Left lobe of liver (tissue), 2 donors: ENCODE data around the gene CZIB. TPM values are rescaled to one million over a fixed set of nuclear protein-coding genes. Genes with fewer than 3 reads are reported as not detected.
"Not testable (repeated sequence)": the region's sequence is repeated elsewhere in the genome, so short reads cannot be mapped to it uniquely, and the experiment has no call there.

ENCODE experiments used
- ATAC-seq: fragments of 200-7000 bp; cut with Tn5 transposase; one replicate; pipeline ENCODE4 v1.9.1; 2020; ENCODE audit warnings: mild to moderate bottlenecking, moderate library complexity
- DNase-seq: peaks from one replicate; pipeline ENCODE4 v3.0.0-alpha.2; 2020; ENCODE audit warnings: low spot score
- total RNA-seq: library from RNA; stranded (reverse); gene quantifications from one replicate; pipeline ENCODE4 v1.2.1, GENCODE V29; 2021
- donor health status: DM: no; HTN: no; CAD: no; lungs with moderate emphysema.
- donor health status: DM: no; HTN: yes; CAD: no.

The CZIB gene
- total RNA-seq, 1 donor from 2014 or later, result 27.7 TPM

DNA sequence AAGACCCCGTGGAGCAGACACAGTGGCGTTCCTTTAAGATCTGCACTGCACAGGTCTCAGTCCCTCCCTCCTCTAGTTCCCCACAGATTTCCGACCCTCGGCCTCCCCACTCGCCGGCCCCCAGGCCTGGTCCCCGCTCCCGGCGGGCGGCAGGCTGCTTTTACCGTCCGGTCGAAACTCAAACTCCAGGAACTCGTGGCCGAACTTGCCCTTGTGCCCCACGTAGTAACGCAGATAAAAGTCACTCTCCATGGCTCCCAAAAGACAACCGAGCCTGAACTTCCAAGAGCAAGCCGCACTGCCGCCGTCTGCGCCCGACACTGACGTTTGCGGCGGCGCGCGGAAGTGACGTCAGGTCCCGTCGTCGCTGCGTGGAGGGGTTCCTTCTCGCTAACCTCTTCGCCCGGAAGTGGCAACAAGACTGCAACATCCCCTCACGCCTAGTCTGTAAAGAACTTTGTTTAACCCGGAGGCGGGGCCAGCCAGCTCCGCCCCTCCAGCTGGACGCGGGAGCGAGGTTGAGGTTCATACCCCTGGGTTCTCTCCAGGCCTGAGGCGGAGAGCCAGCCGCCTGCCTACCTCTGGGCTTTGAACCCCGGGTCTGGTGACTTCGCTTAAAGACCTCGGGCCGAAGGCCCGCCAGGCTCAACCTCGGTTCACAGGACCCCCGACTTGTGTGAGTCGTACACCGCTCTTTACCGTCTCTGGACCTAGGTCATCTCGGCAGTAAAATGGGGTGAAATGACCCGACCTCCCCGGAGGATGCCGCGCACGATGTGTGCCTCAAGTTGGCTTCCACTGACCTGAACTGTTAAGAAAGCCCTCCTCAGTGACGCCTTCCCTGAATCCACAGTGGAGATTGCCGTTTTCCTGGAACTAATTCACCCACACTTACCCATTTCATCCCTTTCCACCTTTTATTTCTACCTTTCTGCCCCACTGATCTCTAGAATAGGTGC lies 18.0 kb upstream of the CZIB start, which contains the start of gene MAGOH:
Gene MAGOH (minus strand): TSS at position 322 of the 959 bp plus-strand sequence. CDS start 70 bp downstream, at position 252.
- DNase-seq (peak; percentile 98), ATAC-seq (peak; percentile 97)

DNA sequence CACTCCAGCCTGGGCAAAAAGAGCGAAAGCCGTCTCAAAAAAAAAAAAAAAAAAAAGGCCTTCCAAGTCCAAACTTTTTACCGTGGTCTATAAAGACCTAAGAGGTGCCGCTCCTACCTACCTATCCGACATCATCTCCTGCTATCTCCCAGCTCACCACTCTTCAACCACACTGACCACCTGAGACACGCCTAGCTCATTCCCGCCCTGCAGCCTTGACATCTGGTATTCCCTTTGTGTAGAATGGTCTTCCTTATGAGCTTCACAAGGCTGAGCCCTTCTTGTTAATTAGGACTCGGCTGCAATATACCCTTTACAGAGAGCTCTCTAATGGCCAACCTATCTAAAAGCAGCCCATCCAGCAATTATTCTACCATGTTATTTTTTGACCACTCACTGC lies 17.2 kb upstream of the CZIB start:
- ATAC-seq, result no peak
- no peak for DNase-seq

DNA sequence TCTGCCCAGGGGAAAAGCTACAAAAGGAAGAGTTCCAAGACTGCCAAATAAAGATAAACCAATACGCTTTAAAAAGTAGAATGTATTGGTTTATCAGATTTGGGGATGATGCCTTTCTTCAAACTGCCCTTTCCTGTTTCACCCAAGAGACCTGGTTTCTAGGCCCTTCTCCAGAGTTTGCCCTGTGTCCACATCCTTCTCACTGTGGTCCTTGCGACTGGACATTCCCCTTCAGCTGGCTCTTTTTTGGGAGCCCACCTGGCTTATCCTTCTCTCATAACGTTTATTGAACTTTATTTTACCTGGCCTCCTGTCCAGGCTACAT lies 490 bp upstream of the CZIB start:
- DNase-seq (no peak), ATAC-seq (no peak)

DNA sequence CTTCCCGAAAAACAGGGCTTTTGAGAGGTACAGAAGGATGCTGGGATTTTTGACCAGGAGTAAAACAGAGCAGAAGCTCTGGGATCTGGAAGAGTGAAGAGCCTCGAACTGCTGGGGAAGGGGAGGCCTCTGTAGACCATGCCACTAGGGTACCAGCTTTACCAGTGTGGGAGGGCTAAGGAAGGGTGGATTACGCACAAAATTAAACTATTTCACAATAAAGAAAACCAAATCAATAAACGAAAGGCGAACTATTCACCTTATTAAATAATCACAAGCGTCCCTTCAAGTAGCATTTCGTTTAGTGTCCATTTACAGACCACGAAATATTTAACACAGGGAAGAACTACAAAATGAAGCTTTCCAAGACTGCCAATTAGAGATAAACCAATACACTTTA lies 723 bp downstream of the CZIB start:
- no peak for DNase-seq
- ATAC-seq, result no peak

DNA sequence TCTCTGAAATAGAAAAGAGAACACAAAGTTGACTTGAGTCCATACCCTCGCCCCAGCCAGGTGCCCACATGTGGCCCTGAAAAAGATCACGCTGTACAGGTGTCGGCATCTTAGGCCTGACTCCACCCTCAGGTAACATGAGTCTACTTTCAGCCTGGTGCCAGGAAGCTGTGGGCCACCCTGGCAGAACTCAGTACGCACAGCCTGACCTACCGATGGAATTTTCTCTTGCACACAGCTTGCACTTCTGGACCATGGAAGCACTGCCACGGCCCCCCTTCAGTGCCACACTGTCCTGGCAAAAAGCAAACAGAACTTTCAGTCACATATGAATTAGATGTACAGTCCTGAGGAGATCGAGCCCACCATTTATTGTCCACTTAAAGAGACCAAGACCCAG lies 2.2 kb downstream of the CZIB start:
- ATAC-seq (no peak), DNase-seq (no peak)

DNA sequence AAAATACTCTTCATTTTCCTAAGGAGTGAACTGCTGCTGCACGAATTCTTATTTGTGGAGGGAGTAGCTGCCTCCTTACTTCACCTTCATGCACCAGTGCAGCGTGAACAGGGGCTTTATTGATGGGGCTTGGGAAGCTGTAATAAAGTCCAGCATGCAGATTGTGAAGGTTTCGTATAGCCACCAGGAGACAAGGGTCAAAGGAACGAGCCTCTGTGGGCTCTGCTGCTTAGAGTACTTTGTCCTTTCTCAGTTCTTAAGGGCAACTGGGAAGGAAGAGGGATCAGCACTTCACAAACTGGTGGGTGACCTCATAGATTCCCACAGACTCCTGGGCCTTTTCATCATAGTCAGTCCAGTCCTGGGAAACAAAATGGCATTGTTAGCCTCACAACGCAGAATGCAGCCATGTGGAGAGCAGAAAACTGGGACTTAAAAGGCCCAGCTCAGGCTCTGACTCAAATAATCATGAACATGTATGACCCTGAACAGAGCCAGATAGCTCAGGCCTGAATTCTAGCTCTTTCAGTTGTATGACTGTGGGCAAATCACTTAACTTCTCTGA lies 6.0 kb downstream of the CZIB start:
- ATAC-seq (no peak), DNase-seq (no peak)

DNA sequence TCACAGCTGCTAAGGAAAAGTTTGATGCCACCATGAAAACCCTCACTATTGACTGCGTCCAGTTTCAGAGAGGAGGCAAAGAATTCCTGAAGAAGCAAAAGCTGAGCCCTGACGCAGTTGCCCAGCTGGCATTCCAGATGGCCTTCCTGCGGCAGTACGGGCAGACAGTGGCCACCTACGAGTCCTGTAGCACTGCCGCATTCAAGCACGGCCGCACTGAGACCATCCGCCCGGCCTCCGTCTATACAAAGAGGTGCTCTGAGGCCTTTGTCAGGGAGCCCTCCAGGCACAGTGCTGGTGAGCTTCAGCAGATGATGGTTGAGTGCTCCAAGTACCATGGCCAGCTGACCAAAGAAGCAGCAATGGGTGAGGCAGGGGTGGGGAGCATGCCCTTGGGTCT lies 9.5 kb downstream of the CZIB start:
- ATAC-seq, result peak; percentile 13
- no peak for DNase-seq

DNA sequence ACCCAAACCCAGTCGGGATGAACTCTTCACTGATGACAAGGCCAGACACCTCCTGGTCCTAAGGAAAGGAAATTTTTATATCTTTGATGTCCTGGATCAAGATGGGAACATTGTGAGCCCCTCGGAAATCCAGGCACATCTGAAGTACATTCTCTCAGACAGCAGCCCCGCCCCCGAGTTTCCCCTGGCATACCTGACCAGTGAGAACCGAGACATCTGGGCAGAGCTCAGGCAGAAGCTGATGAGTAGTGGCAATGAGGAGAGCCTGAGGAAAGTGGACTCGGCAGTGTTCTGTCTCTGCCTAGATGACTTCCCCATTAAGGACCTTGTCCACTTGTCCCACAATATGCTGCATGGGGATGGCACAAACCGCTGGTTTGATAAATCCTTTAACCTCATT lies 10.1 kb downstream of the CZIB start:
- ATAC-seq, result peak; percentile 16

DNA sequence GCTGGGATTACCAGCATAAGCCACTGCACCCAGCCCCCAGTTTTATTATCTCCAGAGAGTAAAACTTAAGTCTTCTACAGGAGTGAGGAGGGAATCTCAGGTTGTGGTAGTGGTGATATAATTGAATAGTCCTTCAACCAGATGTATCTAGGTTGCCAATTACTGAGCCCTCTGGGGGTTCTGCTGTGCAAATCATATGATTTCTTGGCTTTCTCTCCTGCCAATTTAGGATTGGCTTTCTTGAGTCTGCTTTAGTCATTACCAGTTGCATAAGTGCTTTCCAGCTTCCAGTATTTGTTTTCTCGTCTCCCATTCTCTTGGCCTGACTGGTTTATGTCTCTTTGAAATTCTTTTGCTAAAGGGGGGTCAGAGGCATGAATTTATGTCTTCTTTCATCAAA lies 12.7 kb downstream of the CZIB start:
- ATAC-seq (no peak), DNase-seq (no peak)

More for the DNA sequence above, 10.1 kb downstream of the CZIB start:
- DNase-seq, result no peak

DNA sequence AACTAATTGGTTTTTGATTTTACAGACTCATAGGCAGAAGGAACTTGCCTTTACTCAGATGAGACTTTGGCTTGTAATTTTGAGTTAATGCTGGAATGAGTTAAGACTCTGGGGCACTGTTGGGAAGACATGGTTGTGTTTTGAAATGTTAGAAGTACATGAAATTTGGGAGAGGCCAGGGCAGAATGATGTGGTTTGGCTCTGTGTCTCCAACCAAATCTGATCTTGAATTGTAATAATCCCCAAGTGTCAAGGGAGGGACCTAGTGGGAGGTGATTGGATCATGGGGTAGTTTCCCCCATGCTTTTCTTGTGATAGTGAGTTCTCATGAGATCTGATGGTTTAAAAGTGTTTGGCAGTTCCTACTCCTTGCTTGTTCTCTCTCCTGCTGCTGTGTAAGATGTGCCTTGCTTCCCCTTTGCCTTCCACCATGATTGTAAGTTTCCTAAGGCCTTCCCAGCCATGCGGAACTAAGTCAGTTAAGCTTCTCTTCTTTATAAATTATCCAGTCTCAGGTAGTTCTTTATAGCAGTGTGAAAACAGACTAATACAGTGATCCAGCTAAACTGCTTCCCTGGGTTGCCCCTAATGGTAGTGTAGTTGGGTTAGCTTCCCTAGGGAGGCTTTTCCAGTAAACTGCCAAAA lies 13.6 kb downstream of the CZIB start:
- no peak for ATAC-seq
- DNase-seq, result no peak

DNA sequence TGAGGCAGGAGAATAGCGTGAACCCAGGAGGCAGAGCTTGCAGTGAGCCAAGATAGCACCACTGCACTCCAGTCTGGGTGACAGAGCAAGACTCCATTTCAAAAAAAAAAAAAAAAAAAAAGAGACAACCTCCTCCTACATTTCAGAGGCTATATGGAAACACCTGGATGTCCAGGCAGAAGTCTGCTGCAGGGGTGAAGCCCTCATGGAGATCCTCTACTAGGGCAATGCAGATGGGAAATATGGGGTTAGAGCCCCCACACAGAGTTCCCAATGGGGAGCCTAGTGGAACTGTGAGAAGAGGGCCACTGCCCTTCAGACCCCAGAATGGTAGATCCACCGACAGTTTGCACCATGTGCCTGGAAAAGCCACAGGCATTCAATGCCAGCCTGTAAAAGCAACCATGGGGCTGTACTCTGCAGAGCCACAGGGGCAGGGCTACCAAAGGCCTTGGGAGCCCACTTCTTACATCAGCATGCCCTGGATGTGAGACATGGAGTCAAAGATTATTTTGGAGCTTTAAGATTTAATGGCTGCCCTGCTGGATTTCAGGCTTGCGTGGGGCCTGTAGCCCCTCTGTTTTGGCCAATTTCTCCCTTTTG lies 14.2 kb downstream of the CZIB start:
- DNase-seq, ATAC-seq: not testable (repeated sequence)

DNA sequence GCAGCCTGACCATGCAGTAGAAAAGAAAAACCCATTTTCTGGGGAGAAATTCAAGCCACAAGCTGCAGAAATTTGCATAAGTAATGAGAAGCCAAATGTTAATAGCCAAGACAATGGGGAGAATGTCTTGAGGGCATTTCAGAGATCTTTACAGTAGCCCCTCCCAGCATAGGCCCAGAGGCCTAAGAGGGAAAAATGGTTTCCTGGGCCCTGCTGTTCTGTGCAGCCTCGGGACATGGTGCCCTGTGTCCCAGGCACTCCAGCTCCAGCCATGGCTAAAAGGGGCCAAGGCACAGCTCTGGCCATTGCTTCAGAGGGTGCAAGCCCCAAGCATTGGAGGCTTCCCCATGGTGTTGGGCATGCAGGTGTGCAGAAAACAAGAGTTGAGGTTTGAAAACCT lies 14.9 kb downstream of the CZIB start:
- ATAC-seq, DNase-seq: not testable (repeated sequence)

DNA sequence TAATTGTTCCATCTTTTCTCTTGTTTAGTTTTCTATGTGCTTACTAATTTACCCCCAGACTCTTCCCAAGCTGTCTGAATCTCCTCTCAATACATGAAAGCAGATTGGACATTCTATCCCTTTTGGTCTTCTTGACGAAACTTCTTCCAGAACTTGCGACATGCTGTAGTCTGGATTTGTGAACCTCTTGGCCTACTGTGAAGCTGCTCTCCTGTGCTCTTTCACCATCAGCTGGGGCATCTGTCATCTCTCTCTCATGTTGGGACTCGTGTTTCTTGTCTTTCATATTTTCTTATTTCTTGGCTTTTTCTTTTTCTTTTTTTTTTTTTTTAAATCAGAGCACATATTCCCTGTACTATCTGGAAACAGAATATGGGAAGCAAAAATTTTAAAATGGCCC lies 17.0 kb downstream of the CZIB start:
- ATAC-seq, result no peak
- DNase-seq, result no peak

DNA sequence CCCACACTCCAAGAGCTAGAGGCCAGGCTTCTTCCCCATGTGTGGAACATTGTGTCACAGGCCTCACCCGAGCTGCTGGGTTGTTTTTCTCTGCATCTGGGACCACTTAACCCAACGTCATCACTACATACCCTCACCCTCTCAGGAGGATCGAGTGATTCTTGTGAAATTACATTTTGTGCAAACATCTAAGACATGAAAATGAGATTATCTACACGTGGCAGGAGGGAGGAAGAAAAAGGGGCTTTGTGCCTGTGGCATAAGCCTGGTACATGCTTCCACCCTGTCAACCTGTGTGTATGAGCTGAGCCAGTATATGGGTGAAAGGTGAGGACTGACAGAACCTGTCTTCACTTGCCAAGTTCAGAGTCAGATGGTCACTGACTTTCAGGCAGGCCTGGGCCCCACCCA lies 22.2 kb downstream of the CZIB start:
- DNase-seq, result peak; percentile 64
- ATAC-seq, result peak; percentile 60

DNA sequence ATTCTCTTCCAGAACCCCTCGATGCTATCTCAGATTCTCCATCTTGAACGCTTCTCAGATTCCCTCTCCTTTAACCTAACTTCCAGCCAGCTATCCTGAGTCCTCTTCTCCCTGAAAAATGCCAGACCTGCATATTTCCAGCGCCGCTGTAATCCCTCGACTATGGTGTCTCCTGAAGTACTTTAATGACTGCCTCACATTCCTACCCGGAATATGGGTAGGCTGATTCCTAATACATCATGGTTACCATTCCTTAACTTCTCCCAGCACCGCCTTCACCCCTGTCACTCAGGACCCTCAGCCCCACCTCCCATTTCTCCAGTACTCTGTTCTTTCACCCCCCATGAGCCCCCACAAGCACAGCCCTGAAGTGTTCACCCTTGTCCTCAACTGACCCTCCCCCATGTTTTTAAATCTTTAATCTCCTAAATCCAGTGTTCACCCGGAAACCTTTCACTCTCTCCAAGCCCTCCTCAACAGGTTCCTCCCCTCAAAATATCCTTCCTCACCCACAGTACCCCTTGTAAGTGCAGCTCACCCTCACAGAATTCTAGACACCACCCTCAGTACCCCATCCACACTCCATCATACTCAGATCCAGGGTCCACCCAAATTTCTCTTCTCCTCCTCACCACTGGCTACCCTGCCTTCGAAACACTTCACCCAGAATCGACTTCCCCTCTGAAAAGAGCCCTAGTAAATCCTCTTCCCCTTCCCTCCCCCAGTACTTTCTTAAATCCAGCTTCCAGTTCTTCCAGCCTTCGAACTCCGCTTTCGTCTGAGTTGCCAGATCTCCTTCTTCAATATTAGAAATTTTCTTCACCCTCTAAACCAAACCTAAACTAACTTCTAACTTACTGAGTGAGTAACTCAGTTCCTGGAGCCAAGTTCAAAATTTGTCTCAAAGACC lies 22.9 kb downstream of the CZIB start:
- DNase-seq (no peak), ATAC-seq (no peak)

DNA sequence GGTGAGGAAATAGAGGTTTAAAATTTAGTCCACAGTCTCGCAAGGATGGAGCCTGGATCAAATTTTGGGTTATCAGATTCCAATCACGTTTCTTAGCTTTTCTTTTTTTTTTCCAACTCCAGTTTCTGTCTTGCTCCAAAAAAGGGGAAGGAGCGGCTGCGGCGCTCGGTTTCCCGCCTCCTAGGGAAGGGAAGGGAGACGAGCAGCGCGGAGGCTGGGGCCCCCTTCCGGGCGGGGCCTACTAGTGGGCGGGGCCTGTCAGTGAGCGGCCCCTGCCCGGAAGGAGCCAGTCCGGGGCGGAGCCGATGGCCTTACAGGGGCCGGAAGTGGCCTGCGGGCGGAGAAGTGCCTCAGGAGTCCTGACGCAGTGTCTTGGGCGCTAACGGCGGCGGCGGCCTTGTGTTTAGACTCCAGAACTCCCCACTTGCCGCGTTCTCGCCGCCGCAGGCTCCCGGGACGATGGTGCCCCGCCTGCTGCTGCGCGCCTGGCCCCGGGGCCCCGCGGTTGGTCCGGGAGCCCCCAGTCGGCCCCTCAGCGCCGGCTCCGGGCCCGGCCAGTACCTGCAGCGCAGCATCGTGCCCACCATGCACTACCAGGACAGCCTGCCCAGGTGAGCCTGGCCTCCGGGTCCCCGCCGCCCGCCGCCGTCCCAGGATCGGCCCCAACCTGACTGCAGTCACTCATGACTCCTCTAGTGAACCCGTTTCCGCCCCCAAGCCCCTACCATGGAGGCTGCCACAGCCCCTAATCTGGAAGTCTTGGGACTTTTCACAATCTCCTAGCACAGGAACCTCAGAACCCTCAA lies 23.7 kb downstream of the CZIB start, which contains the start of gene CPT2:
Gene CPT2 (plus strand): TSS at position 340 of the 806 bp plus-strand sequence. CDS start 120 bp downstream, at position 460.
- ATAC-seq (peak; percentile 86), DNase-seq (peak; percentile 93)

DNA sequence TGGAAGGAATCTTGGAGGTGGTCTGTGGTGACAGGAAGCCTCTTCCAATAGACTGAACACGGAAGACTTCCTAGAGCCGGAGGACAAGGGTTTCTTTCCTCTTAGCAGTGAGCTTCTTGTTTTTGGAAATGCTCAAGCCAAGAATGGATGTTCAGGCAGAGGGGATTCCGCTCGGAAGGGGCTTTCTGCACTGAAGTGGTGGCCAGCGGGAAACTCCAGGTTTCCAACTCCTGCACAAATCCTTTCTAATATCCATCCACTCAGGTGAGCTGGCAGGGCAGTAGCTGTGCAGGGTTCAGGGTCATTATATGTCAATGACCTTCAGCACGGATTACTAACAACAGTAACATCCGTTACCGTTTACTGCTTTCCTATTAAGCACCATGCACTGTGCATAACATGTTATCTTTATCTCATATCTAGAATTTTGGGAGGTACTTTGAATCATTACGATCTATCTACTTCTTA lies 24.4 kb downstream of the CZIB start:
- peak; percentile 74 for ATAC-seq

DNA sequence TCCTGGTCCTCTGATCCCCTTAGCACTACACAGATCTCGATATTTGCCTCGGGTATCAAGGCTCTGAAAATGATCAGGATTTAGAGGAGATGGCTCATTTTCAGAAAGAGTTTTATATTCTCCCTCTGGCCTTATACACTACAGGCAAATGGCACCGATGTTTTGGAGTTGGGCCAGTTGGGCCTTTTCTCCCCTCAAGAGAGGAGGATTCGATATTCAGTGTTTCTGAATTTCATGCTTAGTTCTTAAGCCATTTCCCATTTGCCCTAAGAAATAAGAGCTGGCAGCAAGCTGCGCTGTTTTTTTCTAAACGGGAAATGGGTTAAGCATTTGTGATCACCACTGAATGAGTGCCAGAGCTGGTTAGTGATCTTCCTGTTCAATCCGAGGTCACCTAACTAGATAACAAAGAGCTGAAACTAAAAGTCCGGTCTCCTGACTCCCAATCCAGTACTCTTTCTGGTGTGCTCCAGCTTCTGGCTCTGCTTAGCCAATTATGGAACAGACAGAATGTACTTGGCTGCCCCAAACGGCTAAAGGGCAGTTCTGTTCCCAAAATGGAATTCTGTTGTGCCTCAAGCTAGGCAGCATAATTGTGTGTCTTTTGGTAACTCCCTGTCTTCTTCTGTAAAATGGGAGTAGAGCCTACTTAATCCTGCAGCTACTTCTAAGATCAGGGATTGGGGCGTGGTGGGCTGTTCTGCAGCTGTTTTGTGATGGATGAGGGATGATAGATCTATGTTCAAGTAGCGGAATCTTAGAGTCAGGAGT lies 25.0 kb downstream of the CZIB start:
- peak; percentile 79 for DNase-seq
- peak; percentile 57 for ATAC-seq

More for the DNA sequence above, 24.4 kb downstream of the CZIB start:
- DNase-seq, result peak; percentile 72
